C4-2B (cell line): ENCODE measurements around the gene EZH2.

ENCODE experiments used
- ZFX ChIP-seq: fragments of 450-650 bp; IDR thresholded peaks from 2 replicates; pipeline ENCODE4 v1.6.1; 2017
- TF ChIP-seq, protein P1 (sequence below): fragments of 450-650 bp; conservative IDR thresholded peaks from 2 replicates; pipeline ENCODE4 v1.5.1; 2017; ENCODE audit warnings: mild to moderate bottlenecking

DNA sequence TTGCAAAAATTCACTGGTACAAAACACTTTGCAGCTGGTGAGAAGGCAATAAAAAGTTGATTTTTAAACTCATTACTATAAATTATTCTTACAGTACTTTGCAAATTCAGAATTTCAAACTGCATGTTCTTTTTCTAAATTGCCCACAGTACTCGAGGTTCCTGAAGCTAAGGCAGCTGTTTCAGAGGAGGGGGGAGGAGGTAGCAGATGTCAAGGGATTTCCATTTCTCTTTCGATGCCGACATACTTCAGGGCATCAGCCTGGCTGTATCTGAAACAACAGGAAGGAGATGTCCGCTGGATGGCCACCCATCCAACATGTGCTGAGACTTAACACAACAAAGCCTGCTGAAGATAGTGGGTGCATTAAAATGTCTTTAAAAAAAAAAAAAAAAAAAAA lies 76.7 kb downstream of the EZH2 start:
- TF ChIP-seq, protein P1, sequence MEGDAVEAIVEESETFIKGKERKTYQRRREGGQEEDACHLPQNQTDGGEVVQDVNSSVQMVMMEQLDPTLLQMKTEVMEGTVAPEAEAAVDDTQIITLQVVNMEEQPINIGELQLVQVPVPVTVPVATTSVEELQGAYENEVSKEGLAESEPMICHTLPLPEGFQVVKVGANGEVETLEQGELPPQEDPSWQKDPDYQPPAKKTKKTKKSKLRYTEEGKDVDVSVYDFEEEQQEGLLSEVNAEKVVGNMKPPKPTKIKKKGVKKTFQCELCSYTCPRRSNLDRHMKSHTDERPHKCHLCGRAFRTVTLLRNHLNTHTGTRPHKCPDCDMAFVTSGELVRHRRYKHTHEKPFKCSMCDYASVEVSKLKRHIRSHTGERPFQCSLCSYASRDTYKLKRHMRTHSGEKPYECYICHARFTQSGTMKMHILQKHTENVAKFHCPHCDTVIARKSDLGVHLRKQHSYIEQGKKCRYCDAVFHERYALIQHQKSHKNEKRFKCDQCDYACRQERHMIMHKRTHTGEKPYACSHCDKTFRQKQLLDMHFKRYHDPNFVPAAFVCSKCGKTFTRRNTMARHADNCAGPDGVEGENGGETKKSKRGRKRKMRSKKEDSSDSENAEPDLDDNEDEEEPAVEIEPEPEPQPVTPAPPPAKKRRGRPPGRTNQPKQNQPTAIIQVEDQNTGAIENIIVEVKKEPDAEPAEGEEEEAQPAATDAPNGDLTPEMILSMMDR = no peak
- no peak for TF ChIP-seq ZFX
